NB4 (cell line): ENCODE measurements around the gene MYO18A.

Experiments used
- TF ChIP-seq, protein P1 (sequence below): IDR thresholded peaks from 2 replicates; pipeline ENCODE4 v1.6.1; 2011; ENCODE audit warnings: low read depth, low read length
- TF ChIP-seq, protein P2 (sequence below): IDR thresholded peaks from one replicate; pipeline ENCODE4 v1.5.1; 2012; ENCODE audit warnings: low read depth, low read length

DNA sequence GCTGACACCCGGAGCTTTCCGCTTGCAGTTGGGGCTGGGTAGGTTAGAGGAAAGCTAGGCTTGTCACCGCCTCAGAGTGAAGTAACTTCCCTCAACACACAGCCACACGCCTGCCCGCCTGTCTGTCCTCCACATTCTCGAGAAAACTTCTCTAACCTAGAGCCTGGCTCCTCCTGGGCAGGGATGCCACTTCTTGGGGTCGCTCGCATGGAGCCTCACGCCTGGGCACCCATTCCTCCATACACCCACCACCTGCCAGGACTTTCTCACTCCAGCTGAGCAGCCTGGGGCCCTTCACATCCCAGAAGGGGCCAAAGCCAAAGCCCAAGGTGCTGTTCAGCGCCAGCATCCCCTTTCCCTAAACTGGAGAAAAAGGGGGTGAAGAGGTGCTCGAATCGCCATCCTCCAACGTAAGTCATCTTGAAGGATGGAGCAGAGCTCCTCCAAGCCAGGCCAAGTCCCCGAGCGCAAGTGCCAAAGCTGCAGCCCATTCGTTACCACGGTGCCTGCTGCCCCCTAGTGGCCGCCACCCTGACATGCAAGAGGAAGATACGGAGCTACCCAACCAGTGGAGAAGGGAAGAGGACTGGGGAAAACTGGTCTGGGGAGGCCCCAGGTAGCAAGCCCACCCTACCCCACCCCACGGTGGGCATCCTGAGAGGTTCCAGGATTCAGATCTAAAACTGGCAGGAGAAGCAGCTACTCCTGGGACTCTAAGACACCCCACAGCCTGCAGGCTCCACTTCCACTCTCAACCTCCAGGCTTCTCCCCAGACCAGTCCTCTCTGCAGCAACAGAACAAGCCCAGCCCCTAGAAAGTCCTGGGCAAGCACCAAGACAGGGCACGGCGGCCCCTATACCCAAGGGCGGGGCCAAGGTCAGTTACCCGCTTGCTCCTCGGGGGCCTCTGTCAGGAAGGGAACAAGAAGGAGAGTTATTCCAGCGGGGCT, 63.1 kb downstream of the MYO18A start:
- TF ChIP-seq, protein P1, sequence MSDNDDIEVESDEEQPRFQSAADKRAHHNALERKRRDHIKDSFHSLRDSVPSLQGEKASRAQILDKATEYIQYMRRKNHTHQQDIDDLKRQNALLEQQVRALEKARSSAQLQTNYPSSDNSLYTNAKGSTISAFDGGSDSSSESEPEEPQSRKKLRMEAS: no peak
- TF ChIP-seq, protein P2, sequence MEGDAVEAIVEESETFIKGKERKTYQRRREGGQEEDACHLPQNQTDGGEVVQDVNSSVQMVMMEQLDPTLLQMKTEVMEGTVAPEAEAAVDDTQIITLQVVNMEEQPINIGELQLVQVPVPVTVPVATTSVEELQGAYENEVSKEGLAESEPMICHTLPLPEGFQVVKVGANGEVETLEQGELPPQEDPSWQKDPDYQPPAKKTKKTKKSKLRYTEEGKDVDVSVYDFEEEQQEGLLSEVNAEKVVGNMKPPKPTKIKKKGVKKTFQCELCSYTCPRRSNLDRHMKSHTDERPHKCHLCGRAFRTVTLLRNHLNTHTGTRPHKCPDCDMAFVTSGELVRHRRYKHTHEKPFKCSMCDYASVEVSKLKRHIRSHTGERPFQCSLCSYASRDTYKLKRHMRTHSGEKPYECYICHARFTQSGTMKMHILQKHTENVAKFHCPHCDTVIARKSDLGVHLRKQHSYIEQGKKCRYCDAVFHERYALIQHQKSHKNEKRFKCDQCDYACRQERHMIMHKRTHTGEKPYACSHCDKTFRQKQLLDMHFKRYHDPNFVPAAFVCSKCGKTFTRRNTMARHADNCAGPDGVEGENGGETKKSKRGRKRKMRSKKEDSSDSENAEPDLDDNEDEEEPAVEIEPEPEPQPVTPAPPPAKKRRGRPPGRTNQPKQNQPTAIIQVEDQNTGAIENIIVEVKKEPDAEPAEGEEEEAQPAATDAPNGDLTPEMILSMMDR: peak; percentile 95
